Coronary artery (tissue), 2 donors: ENCODE results near the gene C1orf21.

Experiments
- DNase-seq: peaks from one replicate; pipeline ENCODE4 v3.0.0-alpha.2; 2017; ENCODE audit warnings: low spot score
- H3K27ac ChIP-seq, 2 donors: fragments of 200-600 bp; sonication (generic); one replicate each; pipeline ENCODE4 v1.5.1; 2016 to 2019
- H3K4me3 ChIP-seq: fragments of 200-600 bp; sonication (generic); 2 replicates; pipeline ENCODE4 v1.5.1; 2016; ENCODE audit warnings: mild to moderate bottlenecking, moderate library complexity
- TF ChIP-seq, protein P1 (sequence below): fragments of 200-600 bp; sonication (generic); IDR thresholded peaks from one replicate; pipeline ENCODE4 v1.5.1; 2019; ENCODE audit warnings: antibody characterized with exemption

The C1orf21 gene

DNA sequence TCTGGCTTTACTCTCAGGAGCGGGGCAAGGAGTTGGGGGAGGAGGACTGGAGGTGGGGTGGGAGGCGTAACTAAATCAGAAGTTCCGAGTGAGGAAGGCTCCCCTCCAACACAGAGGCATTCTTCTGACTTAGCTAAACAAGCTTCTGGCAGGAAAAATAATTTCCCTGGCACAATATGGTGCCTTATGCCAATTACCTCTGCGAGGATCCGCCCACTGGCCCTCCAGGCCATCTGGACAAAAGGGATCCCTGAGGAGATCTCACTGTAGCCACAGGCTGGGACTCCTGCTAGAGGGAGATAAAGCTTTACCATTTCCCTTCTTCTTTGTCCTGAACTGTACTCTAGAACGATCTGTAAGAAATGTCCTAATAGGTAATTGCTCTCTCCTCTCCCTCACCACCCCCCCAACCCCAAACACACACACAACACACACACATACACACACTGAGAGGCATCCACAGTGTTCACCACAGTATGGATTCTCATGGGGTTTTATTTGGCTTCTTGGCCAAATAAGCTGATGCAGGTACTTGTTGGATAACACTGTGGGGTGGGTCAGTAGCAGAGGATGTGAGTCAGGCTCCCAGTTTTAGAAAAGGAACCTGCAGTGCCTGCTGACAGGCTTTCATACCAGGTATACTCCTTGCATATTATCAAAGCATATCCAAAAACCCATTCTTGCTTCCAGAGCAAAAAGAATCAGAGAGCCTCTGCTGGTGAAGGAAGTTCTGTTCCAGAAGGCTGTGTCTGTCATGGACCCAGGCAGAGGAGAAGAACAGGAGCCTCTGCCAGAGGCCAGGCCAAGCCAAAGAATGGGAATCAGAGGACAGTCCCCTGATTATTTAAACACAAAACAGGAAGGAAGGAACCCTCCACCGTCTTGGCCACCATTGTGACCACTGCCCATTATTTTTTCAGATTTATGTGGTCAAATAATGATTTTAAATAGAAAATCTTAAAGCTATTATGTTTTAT lies 169.1 kb downstream of the C1orf21 start:
- TF ChIP-seq, protein P1, sequence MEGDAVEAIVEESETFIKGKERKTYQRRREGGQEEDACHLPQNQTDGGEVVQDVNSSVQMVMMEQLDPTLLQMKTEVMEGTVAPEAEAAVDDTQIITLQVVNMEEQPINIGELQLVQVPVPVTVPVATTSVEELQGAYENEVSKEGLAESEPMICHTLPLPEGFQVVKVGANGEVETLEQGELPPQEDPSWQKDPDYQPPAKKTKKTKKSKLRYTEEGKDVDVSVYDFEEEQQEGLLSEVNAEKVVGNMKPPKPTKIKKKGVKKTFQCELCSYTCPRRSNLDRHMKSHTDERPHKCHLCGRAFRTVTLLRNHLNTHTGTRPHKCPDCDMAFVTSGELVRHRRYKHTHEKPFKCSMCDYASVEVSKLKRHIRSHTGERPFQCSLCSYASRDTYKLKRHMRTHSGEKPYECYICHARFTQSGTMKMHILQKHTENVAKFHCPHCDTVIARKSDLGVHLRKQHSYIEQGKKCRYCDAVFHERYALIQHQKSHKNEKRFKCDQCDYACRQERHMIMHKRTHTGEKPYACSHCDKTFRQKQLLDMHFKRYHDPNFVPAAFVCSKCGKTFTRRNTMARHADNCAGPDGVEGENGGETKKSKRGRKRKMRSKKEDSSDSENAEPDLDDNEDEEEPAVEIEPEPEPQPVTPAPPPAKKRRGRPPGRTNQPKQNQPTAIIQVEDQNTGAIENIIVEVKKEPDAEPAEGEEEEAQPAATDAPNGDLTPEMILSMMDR, result no peak
- DNase-seq, result no peak
- no peak overlapping the region for H3K4me3 ChIP-seq
- H3K27ac ChIP-seq, result peak overlapping the region in 1 of 2 donors; percentile 44

DNA sequence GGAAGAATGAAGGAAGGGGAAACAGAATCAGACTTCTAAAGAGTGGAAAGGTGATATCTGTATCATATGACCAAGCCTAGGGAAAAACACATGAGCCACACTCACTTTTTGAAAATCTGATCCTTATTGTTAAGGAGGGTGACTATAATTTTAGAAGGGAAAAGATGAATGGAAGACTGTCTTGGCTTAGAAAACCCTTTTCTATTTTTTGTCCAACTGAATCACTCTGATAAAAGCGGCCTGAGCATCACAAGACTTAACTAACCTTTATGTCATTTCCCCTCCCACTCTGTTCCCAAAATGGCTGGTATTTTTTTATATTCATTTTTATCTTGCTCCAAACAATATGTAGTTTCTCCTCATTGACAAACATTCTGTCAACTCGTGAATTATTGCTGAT lies 169.8 kb downstream of the C1orf21 start:
- TF ChIP-seq, protein P1, result no peak
- no peak overlapping the region for H3K27ac ChIP-seq
- no peak overlapping the region for H3K4me3 ChIP-seq
- no peak for DNase-seq

GRCh38 chr1:184557423-184558347 lies 170.9 kb downstream of the C1orf21 start:
- TF ChIP-seq, protein P1, result no peak
- no peak for DNase-seq
- no peak overlapping the region for H3K27ac ChIP-seq
- H3K4me3 ChIP-seq, result no peak overlapping the region

DNA sequence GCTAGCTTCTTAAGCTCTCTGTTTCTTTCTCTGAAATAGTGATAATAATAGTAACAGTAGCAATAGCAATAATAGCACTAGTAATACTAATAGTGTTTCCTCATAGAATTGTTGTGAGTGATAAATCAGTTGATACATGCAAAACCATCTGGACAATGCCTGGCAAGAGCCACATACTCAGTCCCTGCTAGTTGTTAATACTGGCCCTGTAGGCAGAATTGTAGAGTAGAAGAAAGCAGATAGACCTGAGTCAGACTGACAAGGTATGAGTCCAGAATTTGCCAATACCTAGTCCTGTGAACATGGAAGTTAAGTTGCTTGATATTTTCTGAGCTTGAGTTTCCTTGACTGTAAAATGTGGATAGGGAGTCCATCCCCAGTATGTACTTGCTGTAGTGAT lies 171.9 kb downstream of the C1orf21 start:
- no peak for DNase-seq
- Histone ChIP-seq H3K4me3 (no peak overlapping the region), H3K27ac (no peak overlapping the region)

GRCh38 chr1:184559117-184559713 lies 172.4 kb downstream of the C1orf21 start:
- Histone ChIP-seq H3K4me3 (no peak overlapping the region), H3K27ac (no peak overlapping the region)
- TF ChIP-seq, protein P1, result no peak
- DNase-seq, result no peak

More for the DNA sequence above, 171.9 kb downstream of the C1orf21 start:
- TF ChIP-seq, protein P1, result no peak

DNA sequence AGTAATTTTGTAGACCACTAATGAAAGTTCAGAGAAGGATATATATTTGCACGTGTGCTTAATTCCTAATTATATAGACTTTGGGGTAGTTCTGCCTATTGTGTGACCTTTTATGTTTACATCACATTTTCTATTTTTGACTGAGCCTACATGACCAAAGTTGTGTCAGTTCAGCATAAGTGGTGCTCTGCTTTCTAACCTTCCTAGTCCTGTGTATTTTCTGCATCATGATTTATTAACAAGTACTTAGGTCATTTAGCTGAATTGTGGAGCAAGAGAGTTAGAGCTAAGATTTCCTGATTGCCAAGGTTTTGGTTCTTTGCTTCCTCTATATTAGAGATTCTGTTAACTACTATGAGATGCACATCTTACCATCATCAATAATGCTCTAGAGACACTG lies 176.0 kb downstream of the C1orf21 start:
- DNase-seq, result no peak
- TF ChIP-seq, protein P1, result no peak
- Histone ChIP-seq H3K4me3 (no peak overlapping the region), H3K27ac (no peak overlapping the region)
